K562 (cell line): ENCODE data around the gene TXNDC8. TPM values are rescaled to one million over a fixed set of nuclear protein-coding genes. Genes with fewer than 3 reads are reported as not detected.

ENCODE experiments used
- AFF1 ChIP-seq, 2 experiments: fragments of 450-650 bp; IDR thresholded peaks; 2 replicates each; pipeline ENCODE4 v1.6.1; 2018; ENCODE audit warnings: mild to moderate bottlenecking in 2 of 2, low read depth in 1 of 2; ENCODE audit not compliant: partially characterized antibody in 2 of 2
- ARID1B ChIP-seq: fragments of 450-650 bp; IDR thresholded peaks from 2 replicates; pipeline ENCODE4 v1.6.1; 2016; ENCODE audit warnings: antibody characterized with exemption, mild to moderate bottlenecking, inconsistent platforms
- CBX3 ChIP-seq, 2 experiments: IDR thresholded peaks; 1 replicate in 1 of 2; 2 replicates in 1 of 2; pipeline ENCODE4 v1.6.1; 2012; ENCODE audit warnings: inconsistent platforms in 2 of 2, low read length in 2 of 2, borderline replicate concordance in 1 of 2, control low read depth in 1 of 2
- CBX5 ChIP-seq: IDR thresholded peaks from 2 replicates; pipeline ENCODE4 v1.6.1; 2014; ENCODE audit warnings: low read depth, borderline replicate concordance
- CTCF ChIP-seq, 3 experiments: IDR thresholded peaks in 2 of 3; conservative IDR thresholded peaks in 1 of 3; 2 replicates each; pipeline ENCODE4 v1.5.1; 2011 to 2012; ENCODE audit warnings: low read length in 3 of 3, mild to moderate bottlenecking in 3 of 3, control low read depth in 2 of 3, improper control_type of control experiment in 1 of 3, inconsistent platforms in 1 of 3, low read depth in 1 of 3, mixed read lengths in 1 of 3, moderate library complexity in 1 of 3; ENCODE audit not compliant: insufficient read depth in 2 of 3
- ELK3 ChIP-seq: fragments of 450-650 bp; formaldehyde crosslinking; IDR thresholded peaks from 2 replicates; pipeline ENCODE4 v1.4.0; 2020; ENCODE audit warnings: mild to moderate bottlenecking
- HES1 ChIP-seq: fragments of 450-650 bp; IDR thresholded peaks from 2 replicates; pipeline ENCODE4 v1.6.1; 2016; ENCODE audit warnings: low read depth, mild to moderate bottlenecking, moderate library complexity
- KLF10 ChIP-seq: fragments of 250-450 bp; sonication (Bioruptor Pico); IDR thresholded peaks from 2 replicates; pipeline ENCODE4 v1.6.1; 2021; ENCODE audit warnings: matching md5 sums
- MAFF ChIP-seq: IDR thresholded peaks from 2 replicates; pipeline ENCODE4 v1.6.1; 2012; ENCODE audit warnings: low read length, improper control_type of control experiment
- NFE2L1 ChIP-seq: fragments of 450-650 bp; IDR thresholded peaks from 2 replicates; pipeline ENCODE4 v1.6.1; 2016; ENCODE audit warnings: missing genetic modification characterization, low read depth, mild to moderate bottlenecking, missing compliant biosample characterization, moderate library complexity, borderline replicate concordance
- RB1 ChIP-seq: fragments of 450-650 bp; IDR thresholded peaks from 2 replicates; pipeline ENCODE4 v1.6.1; 2017; ENCODE audit warnings: low read depth, mild to moderate bottlenecking
- THRB ChIP-seq: fragments of 450-650 bp; formaldehyde crosslinking; conservative IDR thresholded peaks from 2 replicates; pipeline ENCODE4 v1.4.0; 2022; ENCODE audit warnings: mild to moderate bottlenecking, missing genetic modification characterization
- ZFP91 ChIP-seq: sonication (generic); formaldehyde crosslinking; IDR thresholded peaks from 2 replicates; pipeline ENCODE4 v1.8.0; 2022; ENCODE audit warnings: mild to moderate bottlenecking, missing genetic modification reagents
- ZFX ChIP-seq: sonication (generic); formaldehyde crosslinking; IDR thresholded peaks from 2 replicates; pipeline ENCODE4 v1.8.0; 2022; ENCODE audit warnings: mild to moderate bottlenecking, missing genetic modification reagents, moderate library complexity
- ZNF134 ChIP-seq: fragments of 250-450 bp; sonication (Bioruptor Pico); conservative IDR thresholded peaks from 2 replicates; pipeline ENCODE4 v1.4.0; 2020
- ZNF695 ChIP-seq: fragments of 450-650 bp; formaldehyde crosslinking; IDR thresholded peaks from 2 replicates; pipeline ENCODE4 v1.4.0; 2020; ENCODE audit warnings: mild to moderate bottlenecking, moderate library complexity
- polyA plus RNA-seq, 8 experiments: library from polyadenylated mRNA; depleted of rRNA in 4 of 8; stranded (reverse) in 5 of 8; unstranded in 3 of 8; fragments of >200 nt; fragmentation: Nextera tagmentation in 2 of 8; fragmentation: Illumina TruSeq in 1 of 8; extraction: Ambion mirVana in 2 of 8; extraction: Trizol in 1 of 8; gene quantifications; 2 replicates each; pipeline versions ENCODE4 v1.2.1 to v1.2.3, GENCODE V29; 2011 to 2014; ENCODE audit warnings: inconsistent platforms in 1 of 8, missing spikeins in 1 of 8
- total RNA-seq, 7 experiments: library from RNA; depleted of rRNA in 6 of 7; stranded (reverse); fragments of >200 nt in 6 of 7; fragmentation: Illumina TruSeq in 2 of 7; extraction: Trizol in 2 of 7; gene quantifications; 2 replicates each; pipeline versions ENCODE4 v1.2.1 to v1.2.3, GENCODE V29; 2011 to 2021; ENCODE audit warnings: low replicate concordance in 1 of 7

Gene TXNDC8
- total and polyA plus RNA-seq, 9 of the 15 experiments (the other 6 are each of a cell fraction or from before 2014, with no cell fraction given) = not detected

- no peak for TF ChIP-seq ELK3 (CRISPR knock-in tag)
- no peak for TF ChIP-seq ZNF134 (CRISPR knock-in tag)
- peak; percentile 76 for TF ChIP-seq ARID1B
- TF ChIP-seq KLF10 (CRISPR knock-in tag) = no peak
- TF ChIP-seq HES1 = no peak
- no peak for TF ChIP-seq CTCF (IDR thresholded peaks at IDR 0.05 in 2 of 3, conservative IDR thresholded peaks at IDR 0.05 in 1 of 3; ENCODE audit: insufficient read depth in 2 of 3, low read depth in 1 of 3, low read length in 3 of 3)
- no peak for TF ChIP-seq CBX5
- TF ChIP-seq CBX3 (IDR thresholded peaks at IDR 0.05; ENCODE audit: borderline replicate concordance in 1 of 2, low read length in 2 of 2) = peak in 1 of 2 experiments; percentile 28; a peak in 1 of 3 replicates
- no peak for TF ChIP-seq ZFP91 (CRISPR knock-in tag)
- TF ChIP-seq AFF1 (IDR thresholded peaks at IDR 0.05; ENCODE audit: low read depth in 1 of 2, partially characterized antibody in 2 of 2) = no peak
- no peak for TF ChIP-seq ZFX (CRISPR knock-in tag)
- TF ChIP-seq THRB = no peak
- TF ChIP-seq ZNF695 (CRISPR knock-in tag) = no peak
- TF ChIP-seq RB1 = peak; percentile 51; the same call in 1 of the 2 replicates
- TF ChIP-seq NFE2L1 (tag) = peak; percentile 74
- TF ChIP-seq MAFF = peak; percentile 89
Measured at GRCh38 chr9:110256380-110257096, 81.1 kb downstream of the TXNDC8 start, which contains the start of gene TXN (continued).
